ENCODE measurements around the gene CMTM2. TPM values are rescaled to one million over a fixed set of nuclear protein-coding genes. Genes with fewer than 3 reads are reported as not detected.
"Not testable (repeated sequence)": the region's sequence is repeated elsewhere in the genome, so short reads cannot be mapped to it uniquely, and the experiment has no call there.

Gene CMTM2
- total and polyA plus RNA-seq, 5 donors from 2014 or later = 0.49 TPM; not detected in 4

GRCh38 chr16:66608241-66609138, 29.2 kb downstream of the CMTM2 start:
- H3K9me3 ChIP-seq (ENCODE audit: control insufficient read depth in 2 of 2, low read length in 2 of 2) = no peaks in the 10 kb centered on the region
- Mint-ChIP-seq H3K36me3 (peaks cover 3% of the 10 kb centered on the region), H3K4me1 (peaks cover 8 to 41% (median 25%) of the 10 kb centered on the region in 4 donors), H3K27me3 (no peaks in the 10 kb centered on the region), H3K27ac (peak overlapping the region; percentile 49 to 93 (median 75)), H3K9me3 (peaks cover 0 to 6% (median 0%) of the 10 kb centered on the region in 7 donors), H3K4me3 (peak overlapping the region; percentile 28 to 93 (median 79))
- peak overlapping the region; percentile 36 for H3K27ac ChIP-seq (ENCODE audit: insufficient read depth, low read length, poor library complexity, severe bottlenecking)
- H3K4me3 ChIP-seq (ENCODE audit: low read depth, low read length) = no peak overlapping the region
- H3K36me3 ChIP-seq (ENCODE audit: control insufficient read depth, insufficient read depth, low read length) = peaks cover 47% of the 10 kb centered on the region
- DNase-seq (peak; percentile 68 to 79 (median 73)), ATAC-seq (ENCODE audit: low read depth in 2 of 2) (peak; percentile 35 to 46)
- no peaks in the 10 kb centered on the region for H3K27me3 ChIP-seq (ENCODE audit: control insufficient read depth, insufficient read depth, low read length)
- H3K4me1 ChIP-seq (ENCODE audit: control insufficient read depth, insufficient read depth, low read length, poor library complexity, severe bottlenecking) = peaks cover 42% of the 10 kb centered on the region

- Mint-ChIP-seq H3K27ac (peak overlapping the region in 2 of 3 donors; percentile 26 to 49), H3K9me3 (no peaks in the 10 kb centered on the region), H3K4me3 (no peak overlapping the region), H3K4me1 (peaks cover 8 to 35% (median 19%) of the 10 kb centered on the region in 4 donors), H3K36me3 (peaks cover 3% of the 10 kb centered on the region), H3K27me3 (no peaks in the 10 kb centered on the region)
- Histone ChIP-seq H3K9me3 (ENCODE audit: control insufficient read depth in 2 of 2, low read length in 2 of 2) (no peaks in the 10 kb centered on the region), H3K27me3 (ENCODE audit: control insufficient read depth, insufficient read depth, low read length) (no peaks in the 10 kb centered on the region), H3K27ac (ENCODE audit: insufficient read depth, low read length, poor library complexity, severe bottlenecking) (no peak overlapping the region), H3K4me1 (ENCODE audit: control insufficient read depth, insufficient read depth, low read length, poor library complexity, severe bottlenecking) (peaks cover 36% of the 10 kb centered on the region), H3K4me3 (ENCODE audit: low read depth, low read length) (no peak overlapping the region), H3K36me3 (ENCODE audit: control insufficient read depth, insufficient read depth, low read length) (peaks cover 51% of the 10 kb centered on the region)
- DNase-seq (no peak), ATAC-seq (ENCODE audit: low read depth in 2 of 2) (no peak)
Measured at GRCh38 chr16:66609139-66609510, 29.9 kb downstream of the CMTM2 start.

GRCh38 chr16:66610111-66610820, 31.0 kb downstream of the CMTM2 start:
- H3K9me3 Mint-ChIP-seq = no peaks in the 10 kb centered on the region
- peaks cover 3% of the 10 kb centered on the region for H3K36me3 Mint-ChIP-seq
- H3K27ac Mint-ChIP-seq = peak overlapping the region in 1 of 3 donors; percentile 51
- H3K27me3 ChIP-seq (ENCODE audit: control insufficient read depth, insufficient read depth, low read length) = no peaks in the 10 kb centered on the region
- no peak for ATAC-seq (ENCODE audit: low read depth in 2 of 2)
- H3K36me3 ChIP-seq (ENCODE audit: control insufficient read depth, insufficient read depth, low read length) = peaks cover 57% of the 10 kb centered on the region
- H3K4me1 Mint-ChIP-seq = peaks cover 8 to 35% (median 19%) of the 10 kb centered on the region in 4 donors
- DNase-seq = no peak
- H3K4me1 ChIP-seq (ENCODE audit: control insufficient read depth, insufficient read depth, low read length, poor library complexity, severe bottlenecking) = peaks cover 34% of the 10 kb centered on the region
- no peaks in the 10 kb centered on the region for H3K27me3 Mint-ChIP-seq
- no peak overlapping the region for H3K4me3 ChIP-seq (ENCODE audit: low read depth, low read length)
- H3K27ac ChIP-seq (ENCODE audit: insufficient read depth, low read length, poor library complexity, severe bottlenecking) = no peak overlapping the region
- H3K4me3 Mint-ChIP-seq = peak overlapping the region in 1 of 4 donors; percentile 67
- H3K9me3 ChIP-seq (ENCODE audit: control insufficient read depth in 2 of 2, low read length in 2 of 2) = no peaks in the 10 kb centered on the region

GRCh38 chr16:66611911-66612310, 32.6 kb downstream of the CMTM2 start:
- Histone ChIP-seq H3K4me1 (ENCODE audit: control insufficient read depth, insufficient read depth, low read length, poor library complexity, severe bottlenecking) (peaks cover 18% of the 10 kb centered on the region), H3K36me3 (ENCODE audit: control insufficient read depth, insufficient read depth, low read length) (peaks cover 57% of the 10 kb centered on the region)
- not testable (repeated sequence) for DNase-seq; H3K4me3 ChIP-seq (ENCODE audit: low read depth, low read length); H3K27ac ChIP-seq (ENCODE audit: insufficient read depth, low read length, poor library complexity, severe bottlenecking); H3K4me3 Mint-ChIP-seq; H3K9me3 ChIP-seq (ENCODE audit: control insufficient read depth in 2 of 2, low read length in 2 of 2); H3K9me3 Mint-ChIP-seq; H3K36me3 Mint-ChIP-seq; H3K27me3 Mint-ChIP-seq; H3K27me3 ChIP-seq (ENCODE audit: control insufficient read depth, insufficient read depth, low read length); ATAC-seq (ENCODE audit: low read depth in 2 of 2); H3K27ac Mint-ChIP-seq
- H3K4me1 Mint-ChIP-seq = peaks cover 5 to 20% (median 13%) of the 10 kb centered on the region in 4 donors

- ATAC-seq (ENCODE audit: low read depth in 2 of 2) (no peak), DNase-seq (no peak)
- peaks cover 57% of the 10 kb centered on the region for H3K36me3 ChIP-seq (ENCODE audit: control insufficient read depth, insufficient read depth, low read length)
- Mint-ChIP-seq H3K4me3 (no peak overlapping the region), H3K36me3 (peaks cover 3% of the 10 kb centered on the region), H3K27me3 (no peaks in the 10 kb centered on the region), H3K9me3 (no peaks in the 10 kb centered on the region), H3K27ac (no peak overlapping the region), H3K4me1 (peaks cover 5 to 15% (median 9%) of the 10 kb centered on the region in 4 donors)
- H3K4me1 ChIP-seq (ENCODE audit: control insufficient read depth, insufficient read depth, low read length, poor library complexity, severe bottlenecking) = peaks cover 15% of the 10 kb centered on the region
- no peak overlapping the region for H3K27ac ChIP-seq (ENCODE audit: insufficient read depth, low read length, poor library complexity, severe bottlenecking)
- no peaks in the 10 kb centered on the region for H3K27me3 ChIP-seq (ENCODE audit: control insufficient read depth, insufficient read depth, low read length)
- H3K4me3 ChIP-seq (ENCODE audit: low read depth, low read length) = no peak overlapping the region
- no peaks in the 10 kb centered on the region for H3K9me3 ChIP-seq (ENCODE audit: control insufficient read depth in 2 of 2, low read length in 2 of 2)
Measured at GRCh38 chr16:66612422-66612821, 33.2 kb downstream of the CMTM2 start.

- H3K4me3 Mint-ChIP-seq = no peak overlapping the region
- H3K27ac Mint-ChIP-seq = peak overlapping the region in 1 of 3 donors; percentile 54
- DNase-seq = no peak
- Histone ChIP-seq H3K27ac (ENCODE audit: insufficient read depth, low read length, poor library complexity, severe bottlenecking) (no peak overlapping the region), H3K4me1 (ENCODE audit: control insufficient read depth, insufficient read depth, low read length, poor library complexity, severe bottlenecking) (no peaks in the 10 kb centered on the region), H3K36me3 (ENCODE audit: control insufficient read depth, insufficient read depth, low read length) (peaks cover 51% of the 10 kb centered on the region), H3K9me3 (ENCODE audit: control insufficient read depth in 2 of 2, low read length in 2 of 2) (no peaks in the 10 kb centered on the region), H3K4me3 (ENCODE audit: low read depth, low read length) (no peak overlapping the region), H3K27me3 (ENCODE audit: control insufficient read depth, insufficient read depth, low read length) (no peaks in the 10 kb centered on the region)
- no peaks in the 10 kb centered on the region for H3K9me3 Mint-ChIP-seq
- peaks cover 3% of the 10 kb centered on the region for H3K36me3 Mint-ChIP-seq
- peaks cover 0 to 2% (median 0%) of the 10 kb centered on the region in 4 donors for H3K4me1 Mint-ChIP-seq
- H3K27me3 Mint-ChIP-seq = no peaks in the 10 kb centered on the region
- ATAC-seq (ENCODE audit: low read depth in 2 of 2) = no peak
Measured at GRCh38 chr16:66614161-66614802, 35.0 kb downstream of the CMTM2 start.

GRCh38 chr16:66616169-66616568, 36.9 kb downstream of the CMTM2 start:
- DNase-seq = no peak
- no peak overlapping the region for H3K27ac Mint-ChIP-seq

More at GRCh38 chr16:66616169-66616568, 36.9 kb downstream of the CMTM2 start:
- Mint-ChIP-seq H3K9me3 (no peaks in the 10 kb centered on the region), H3K36me3 (peaks cover 3% of the 10 kb centered on the region), H3K4me3 (no peak overlapping the region), H3K27me3 (no peaks in the 10 kb centered on the region), H3K4me1 (no peaks in the 10 kb centered on the region)
- Histone ChIP-seq H3K9me3 (ENCODE audit: control insufficient read depth in 2 of 2, low read length in 2 of 2) (no peaks in the 10 kb centered on the region), H3K27ac (ENCODE audit: insufficient read depth, low read length, poor library complexity, severe bottlenecking) (no peak overlapping the region), H3K27me3 (ENCODE audit: control insufficient read depth, insufficient read depth, low read length) (no peaks in the 10 kb centered on the region), H3K36me3 (ENCODE audit: control insufficient read depth, insufficient read depth, low read length) (peaks cover 33% of the 10 kb centered on the region), H3K4me3 (ENCODE audit: low read depth, low read length) (no peak overlapping the region), H3K4me1 (ENCODE audit: control insufficient read depth, insufficient read depth, low read length, poor library complexity, severe bottlenecking) (no peaks in the 10 kb centered on the region)
- no peak for ATAC-seq (ENCODE audit: low read depth in 2 of 2)
